GM12865 (cell line): ENCODE data around the gene RPS24.
"Not testable (repeated sequence)": the region's sequence is repeated elsewhere in the genome, so short reads cannot be mapped to it uniquely, and the experiment has no call there.

Source experiments
- DNase-seq: peaks from one replicate; pipeline ENCODE4 v3.0.0; 2010; ENCODE audit warnings: low read depth
- H3K4me3 ChIP-seq: 2 replicates; pipeline ENCODE4 v1.5.1; 2011; ENCODE audit warnings: mild to moderate bottlenecking, low read depth, low read length, control low read depth
- CTCF ChIP-seq: IDR thresholded peaks from 2 replicates; pipeline ENCODE4 v1.5.1; 2011; ENCODE audit warnings: low read length, control low read depth, low read depth, inconsistent platforms; ENCODE audit not compliant: insufficient read depth; ENCODE audit errors: missing control alignments

Gene RPS24

GRCh38 chr10:78033637-78034470, at the start of gene RPS24:
TSS of gene RPS24 (plus strand) at chr10:78033863. CDS start at chr10:78033902, 39 bp downstream.
- TF ChIP-seq CTCF = no peak
- H3K4me3 ChIP-seq = peak within 1 kb of the TSS; percentile 77
- peak; percentile 98 for DNase-seq

- H3K4me3 ChIP-seq = no peak overlapping the region
- TF ChIP-seq CTCF = no peak
- no peak for DNase-seq
These were observed 48.7 kb upstream of the RPS24 start for GRCh38 chr10:77984986-77985385.

GRCh38 chr10:77987671-77988255, 45.9 kb upstream of the RPS24 start:
- no peak for TF ChIP-seq CTCF
- no peak overlapping the region for H3K4me3 ChIP-seq
- no peak for DNase-seq

GRCh38 chr10:77989081-77989724, 44.5 kb upstream of the RPS24 start:
- no peak for TF ChIP-seq CTCF
- no peak for DNase-seq

GRCh38 chr10:77993620-77994019, 40.0 kb upstream of the RPS24 start:
- DNase-seq = no peak
- H3K4me3 ChIP-seq = no peak overlapping the region
- TF ChIP-seq CTCF = no peak

More at GRCh38 chr10:77989081-77989724, 44.5 kb upstream of the RPS24 start:
- H3K4me3 ChIP-seq = no peak overlapping the region

- not testable (repeated sequence) for DNase-seq, H3K4me3 ChIP-seq
These were observed 34.9 kb upstream of the RPS24 start for GRCh38 chr10:77998780-77999179.

- no peak for DNase-seq
- H3K4me3 ChIP-seq = no peak overlapping the region
- no peak for TF ChIP-seq CTCF
These were observed 33.5 kb upstream of the RPS24 start for GRCh38 chr10:78000206-78000605.
